NCI-H82 treated with DMSO at 0.1 percent for 48 hours (cell line): ENCODE measurements around the gene CIB2.

ENCODE experiments used
- DNase-seq: peaks from one replicate; lab custom pipeline; 2025; ENCODE audit not compliant: unreplicated experiment; lab: John Stamatoyannopoulos, UW

CIB2 gene

GRCh38 chr15:78069462-78070029, 61.7 kb downstream of the CIB2 start:
- no peak for DNase-seq

DNA sequence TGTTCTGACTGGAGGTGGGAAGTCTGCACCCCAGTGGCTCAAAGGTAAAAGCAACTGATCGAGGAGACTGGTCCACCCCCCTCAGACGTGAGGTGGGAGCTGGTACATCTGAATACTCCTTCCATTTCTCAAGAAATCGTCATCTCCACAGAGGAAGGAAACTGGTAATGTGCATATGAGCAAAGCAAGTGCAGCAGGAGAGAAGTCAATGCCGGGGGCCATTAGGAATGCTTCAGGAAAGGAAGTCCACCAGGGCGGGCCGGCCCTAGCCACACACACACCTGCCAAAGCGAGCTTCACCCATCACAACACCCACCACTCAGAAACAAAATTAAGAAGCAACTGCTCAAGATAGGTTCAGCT, 62.2 kb downstream of the CIB2 start:
- no peak for DNase-seq

- DNase-seq: peak; percentile 58
Measured at GRCh38 chr15:78067328-78068228, 63.7 kb downstream of the CIB2 start.

GRCh38 chr15:78065973-78066946, 65.0 kb downstream of the CIB2 start:
- DNase-seq: no peak

GRCh38 chr15:78065284-78065872, 65.9 kb downstream of the CIB2 start:
- no peak for DNase-seq

DNA sequence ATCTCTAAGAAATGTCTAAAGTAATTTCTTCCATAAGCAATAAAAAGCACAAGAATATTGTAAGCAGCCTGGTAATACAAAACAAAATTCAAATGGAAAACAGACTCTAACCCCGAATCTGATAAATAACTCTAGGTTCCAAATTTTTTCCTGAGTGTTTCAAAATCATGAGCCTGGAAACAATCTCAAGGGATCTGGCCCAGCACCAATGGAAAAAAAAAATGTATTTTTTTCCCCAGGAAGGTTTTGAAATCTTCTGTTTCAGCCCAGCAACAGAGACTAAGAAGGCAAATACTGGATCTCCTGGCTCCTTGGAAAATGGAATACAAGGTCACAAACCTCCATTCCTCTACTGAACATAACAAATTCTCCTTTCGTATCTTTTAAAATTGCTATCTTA, 66.7 kb downstream of the CIB2 start:
- no peak for DNase-seq

- DNase-seq: no peak
Measured at GRCh38 chr15:78063970-78064385, 67.3 kb downstream of the CIB2 start.

DNA sequence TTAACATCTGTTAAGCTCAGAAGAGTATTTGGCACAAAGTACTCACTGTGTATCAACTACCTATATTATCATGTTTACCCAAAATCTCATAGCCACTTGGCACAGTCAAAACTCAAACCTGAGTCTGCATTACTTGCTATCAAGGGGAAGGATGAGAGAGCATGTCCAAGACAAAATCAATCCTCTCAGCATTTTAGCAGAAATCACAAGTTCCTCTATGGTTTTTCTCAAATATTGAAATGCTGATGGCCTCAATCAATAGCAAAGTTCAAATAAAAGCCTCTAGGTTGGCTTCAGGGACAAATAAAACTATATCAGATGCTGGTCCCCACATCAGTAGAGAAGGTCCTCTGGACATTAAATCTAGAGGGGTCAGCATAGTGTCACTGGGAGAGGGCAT, 68.0 kb downstream of the CIB2 start:
- no peak for DNase-seq

DNA sequence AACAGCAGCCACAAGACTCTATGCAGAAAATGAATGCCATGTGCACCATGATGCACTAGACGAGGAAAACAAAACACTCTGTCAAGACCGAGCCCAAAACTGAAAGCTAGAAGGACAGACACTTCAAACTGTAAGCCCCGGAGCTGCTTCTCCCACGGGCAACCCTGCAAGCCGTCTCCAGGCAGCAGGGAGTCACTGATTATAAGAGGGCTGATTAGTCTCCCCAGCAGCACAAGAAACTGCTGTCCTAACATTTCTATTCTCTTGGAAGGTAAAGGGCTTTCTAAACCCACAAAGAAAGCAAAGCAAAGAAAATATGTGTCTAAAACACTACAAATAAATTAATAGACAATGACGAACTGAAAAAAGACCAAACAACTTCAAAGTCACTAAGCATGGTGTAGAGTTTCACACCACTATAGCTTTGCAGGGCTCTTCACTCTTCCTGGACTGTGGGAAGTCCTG, 69.2 kb downstream of the CIB2 start:
- no peak for DNase-seq

GRCh38 chr15:78060232-78060631, 71.0 kb downstream of the CIB2 start:
- DNase-seq: no peak

- DNase-seq: peak; percentile 60
Measured at GRCh38 chr15:78059110-78059839, 72.0 kb downstream of the CIB2 start.

GRCh38 chr15:78058401-78058935, 72.8 kb downstream of the CIB2 start:
- no peak for DNase-seq

DNA sequence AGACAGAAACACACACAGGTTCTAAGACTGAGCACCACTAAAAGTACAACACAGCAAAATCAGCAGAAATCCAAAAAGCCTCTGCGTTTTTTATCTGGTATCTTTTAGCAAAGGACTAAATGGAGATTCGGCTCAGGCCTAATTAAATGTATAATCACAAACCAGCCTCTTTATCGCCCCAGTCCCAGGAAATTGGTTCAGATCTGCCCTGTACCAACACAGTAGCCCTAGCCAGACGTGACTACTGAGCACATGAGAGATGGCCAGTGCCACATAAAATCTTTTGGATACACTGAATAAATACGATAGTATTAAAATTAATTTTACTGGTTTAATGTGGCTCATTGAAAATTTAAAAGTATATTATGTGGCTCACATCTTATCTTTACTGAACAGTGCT, 73.4 kb downstream of the CIB2 start:
- no peak for DNase-seq

- DNase-seq: no peak
Measured at GRCh38 chr15:78056714-78057269, 74.5 kb downstream of the CIB2 start.

DNA sequence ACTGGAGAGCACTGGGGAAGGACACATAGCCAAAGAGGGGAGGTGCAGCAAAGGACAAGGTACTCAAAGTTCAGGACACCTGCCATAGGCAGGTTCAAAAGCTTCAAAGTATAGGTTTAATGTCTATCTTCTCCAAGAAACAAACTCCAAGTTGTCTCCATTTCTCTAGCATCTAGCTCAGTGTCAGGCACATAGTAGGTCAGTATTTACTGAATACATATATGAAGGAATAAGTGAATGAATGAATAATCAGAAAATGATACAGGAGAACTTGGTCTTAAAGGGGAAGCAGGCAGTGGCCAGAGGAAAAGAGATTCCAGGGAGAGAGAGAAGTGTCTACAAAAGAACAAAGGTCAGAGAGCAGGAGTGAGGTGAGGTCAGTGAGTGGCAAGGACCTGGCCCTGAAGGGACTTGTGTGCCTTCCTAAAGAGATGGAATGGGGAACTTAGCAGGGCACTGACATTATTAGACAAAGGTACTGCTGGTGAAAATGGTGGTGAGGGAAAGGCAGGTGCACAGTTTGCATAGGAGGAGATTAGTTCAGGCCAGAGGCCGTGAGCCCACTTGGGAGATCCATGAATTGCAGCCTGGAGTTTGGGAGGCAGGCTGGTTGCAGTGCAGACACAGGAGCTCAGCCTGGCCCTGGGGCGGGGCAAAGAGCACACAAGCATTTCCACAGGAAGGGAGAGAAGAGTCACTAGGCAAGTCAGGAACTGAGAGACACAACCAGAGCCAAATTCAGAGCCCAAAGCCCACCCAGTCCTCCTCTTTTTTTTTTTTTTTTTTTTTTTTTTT, 75.1 kb downstream of the CIB2 start:
- no peak for DNase-seq

DNA sequence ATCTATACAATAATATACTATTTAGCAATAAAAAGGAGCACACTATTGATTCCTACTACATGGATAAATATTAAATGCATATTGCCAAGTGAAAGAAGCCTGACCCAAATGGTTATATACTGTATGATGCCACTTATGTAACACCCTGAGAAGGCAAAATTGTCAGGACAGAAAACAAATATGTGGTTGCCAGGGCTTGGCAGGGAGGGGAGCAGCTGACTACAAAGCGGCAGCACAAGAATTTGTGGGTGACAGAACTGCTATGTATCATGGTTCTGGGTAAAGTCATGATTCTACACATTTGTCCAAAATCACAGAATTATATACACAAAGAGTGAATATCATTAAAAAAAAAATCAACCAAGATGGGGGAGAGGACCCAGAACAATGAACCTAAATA, 76.3 kb downstream of the CIB2 start:
- DNase-seq: no peak
